Ishikawa (cell line): ENCODE data around the gene MEIS3.
A peak's percentile ranks its signal among the peaks of the same experiment; 100 is the strongest.

Experiments used
- CEBPB ChIP-seq: IDR thresholded peaks from 2 replicates; pipeline ENCODE4 v1.6.1; 2012
- CREB1 ChIP-seq: IDR thresholded peaks from 2 replicates; pipeline ENCODE4 v1.6.1; 2012; ENCODE audit warnings: low read depth
- EGR1 ChIP-seq: IDR thresholded peaks from 2 replicates; pipeline ENCODE4 v1.6.1; 2012
- EP300 ChIP-seq: IDR thresholded peaks from 2 replicates; pipeline ENCODE4 v1.6.1; 2012; ENCODE audit warnings: borderline replicate concordance
- FOXM1 ChIP-seq: IDR thresholded peaks from 2 replicates; pipeline ENCODE4 v1.6.1; 2012; ENCODE audit warnings: low read depth, borderline replicate concordance
- NFIC ChIP-seq: IDR thresholded peaks from 2 replicates; pipeline ENCODE4 v1.6.1; 2012
- RAD21 ChIP-seq: IDR thresholded peaks from 2 replicates; pipeline ENCODE4 v1.6.1; 2012; ENCODE audit warnings: low read depth
- TAF1 ChIP-seq: IDR thresholded peaks from 2 replicates; pipeline ENCODE4 v1.6.1; 2012; ENCODE audit warnings: low read depth, mild to moderate bottlenecking
- TCF12 ChIP-seq: IDR thresholded peaks from 2 replicates; pipeline ENCODE4 v1.6.1; 2012; ENCODE audit warnings: low read depth
- TEAD4 ChIP-seq: IDR thresholded peaks from 2 replicates; pipeline ENCODE4 v1.6.1; 2012
- YY1 ChIP-seq: IDR thresholded peaks from 2 replicates; pipeline ENCODE4 v1.6.1; 2012; ENCODE audit warnings: low read depth
- ZBTB7A ChIP-seq: IDR thresholded peaks from 2 replicates; pipeline ENCODE4 v1.6.1; 2012; ENCODE audit warnings: low read depth
- TF ChIP-seq, protein P1 (sequence below): IDR thresholded peaks from 2 replicates; pipeline ENCODE4 v1.6.1; 2012
- TF ChIP-seq, protein P2 (sequence below): IDR thresholded peaks from 2 replicates; pipeline ENCODE4 v1.6.1; 2012; ENCODE audit warnings: low read depth, mild to moderate bottlenecking
- TF ChIP-seq, protein P3 (sequence below): IDR thresholded peaks from 2 replicates; pipeline ENCODE4 v1.6.1; 2012

Gene MEIS3

DNA sequence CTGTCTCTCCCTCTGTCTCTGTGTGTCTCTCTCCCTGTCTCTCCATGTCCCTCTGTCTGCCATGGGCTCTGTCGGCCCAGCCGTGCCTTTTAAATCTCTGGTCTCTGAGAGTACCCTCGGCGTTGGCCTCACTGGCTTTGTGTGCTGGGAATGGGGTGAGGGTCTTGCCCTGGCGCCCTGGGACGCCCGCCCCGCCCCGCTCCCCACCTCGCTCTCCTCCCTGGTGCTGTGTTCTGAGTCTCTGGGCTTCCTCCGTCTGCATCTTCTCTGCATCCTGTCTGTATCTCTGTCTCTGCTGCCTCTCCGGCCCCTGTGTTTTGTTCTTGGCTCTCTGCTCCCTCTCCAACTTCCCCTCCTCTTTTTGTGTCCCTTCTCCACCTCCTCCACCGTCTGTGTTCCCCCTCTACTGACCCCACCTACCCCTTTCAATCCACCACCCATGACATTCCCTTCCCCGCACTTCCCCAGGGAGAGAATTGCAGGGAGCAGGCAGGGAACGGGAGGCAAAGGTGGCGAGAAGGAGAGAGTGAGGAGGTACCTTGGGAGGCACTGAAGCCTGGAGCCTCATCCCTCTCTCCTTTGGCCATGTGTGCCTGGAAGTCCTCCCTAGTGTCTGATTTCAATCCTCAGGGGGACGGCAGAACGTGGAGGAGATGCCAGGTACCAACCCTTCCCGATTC is 4.0 kb upstream of the MEIS3 start:
- no peak for TF ChIP-seq NFIC
- no peak for TF ChIP-seq RAD21
- TF ChIP-seq ZBTB7A: no peak
- TF ChIP-seq, protein P1, sequence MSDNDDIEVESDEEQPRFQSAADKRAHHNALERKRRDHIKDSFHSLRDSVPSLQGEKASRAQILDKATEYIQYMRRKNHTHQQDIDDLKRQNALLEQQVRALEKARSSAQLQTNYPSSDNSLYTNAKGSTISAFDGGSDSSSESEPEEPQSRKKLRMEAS: no peak
- TF ChIP-seq, protein P2, sequence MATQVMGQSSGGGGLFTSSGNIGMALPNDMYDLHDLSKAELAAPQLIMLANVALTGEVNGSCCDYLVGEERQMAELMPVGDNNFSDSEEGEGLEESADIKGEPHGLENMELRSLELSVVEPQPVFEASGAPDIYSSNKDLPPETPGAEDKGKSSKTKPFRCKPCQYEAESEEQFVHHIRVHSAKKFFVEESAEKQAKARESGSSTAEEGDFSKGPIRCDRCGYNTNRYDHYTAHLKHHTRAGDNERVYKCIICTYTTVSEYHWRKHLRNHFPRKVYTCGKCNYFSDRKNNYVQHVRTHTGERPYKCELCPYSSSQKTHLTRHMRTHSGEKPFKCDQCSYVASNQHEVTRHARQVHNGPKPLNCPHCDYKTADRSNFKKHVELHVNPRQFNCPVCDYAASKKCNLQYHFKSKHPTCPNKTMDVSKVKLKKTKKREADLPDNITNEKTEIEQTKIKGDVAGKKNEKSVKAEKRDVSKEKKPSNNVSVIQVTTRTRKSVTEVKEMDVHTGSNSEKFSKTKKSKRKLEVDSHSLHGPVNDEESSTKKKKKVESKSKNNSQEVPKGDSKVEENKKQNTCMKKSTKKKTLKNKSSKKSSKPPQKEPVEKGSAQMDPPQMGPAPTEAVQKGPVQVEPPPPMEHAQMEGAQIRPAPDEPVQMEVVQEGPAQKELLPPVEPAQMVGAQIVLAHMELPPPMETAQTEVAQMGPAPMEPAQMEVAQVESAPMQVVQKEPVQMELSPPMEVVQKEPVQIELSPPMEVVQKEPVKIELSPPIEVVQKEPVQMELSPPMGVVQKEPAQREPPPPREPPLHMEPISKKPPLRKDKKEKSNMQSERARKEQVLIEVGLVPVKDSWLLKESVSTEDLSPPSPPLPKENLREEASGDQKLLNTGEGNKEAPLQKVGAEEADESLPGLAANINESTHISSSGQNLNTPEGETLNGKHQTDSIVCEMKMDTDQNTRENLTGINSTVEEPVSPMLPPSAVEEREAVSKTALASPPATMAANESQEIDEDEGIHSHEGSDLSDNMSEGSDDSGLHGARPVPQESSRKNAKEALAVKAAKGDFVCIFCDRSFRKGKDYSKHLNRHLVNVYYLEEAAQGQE: no peak
- TF ChIP-seq EGR1: no peak
- no peak for TF ChIP-seq CREB1
- no peak for TF ChIP-seq EP300
- TF ChIP-seq TAF1: no peak
- no peak for TF ChIP-seq TCF12
- no peak for TF ChIP-seq CEBPB
- no peak for TF ChIP-seq FOXM1
- TF ChIP-seq, protein P3, sequence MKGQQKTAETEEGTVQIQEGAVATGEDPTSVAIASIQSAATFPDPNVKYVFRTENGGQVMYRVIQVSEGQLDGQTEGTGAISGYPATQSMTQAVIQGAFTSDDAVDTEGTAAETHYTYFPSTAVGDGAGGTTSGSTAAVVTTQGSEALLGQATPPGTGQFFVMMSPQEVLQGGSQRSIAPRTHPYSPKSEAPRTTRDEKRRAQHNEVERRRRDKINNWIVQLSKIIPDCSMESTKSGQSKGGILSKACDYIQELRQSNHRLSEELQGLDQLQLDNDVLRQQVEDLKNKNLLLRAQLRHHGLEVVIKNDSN: no peak
- no peak for TF ChIP-seq TEAD4
- TF ChIP-seq YY1: no peak

DNA sequence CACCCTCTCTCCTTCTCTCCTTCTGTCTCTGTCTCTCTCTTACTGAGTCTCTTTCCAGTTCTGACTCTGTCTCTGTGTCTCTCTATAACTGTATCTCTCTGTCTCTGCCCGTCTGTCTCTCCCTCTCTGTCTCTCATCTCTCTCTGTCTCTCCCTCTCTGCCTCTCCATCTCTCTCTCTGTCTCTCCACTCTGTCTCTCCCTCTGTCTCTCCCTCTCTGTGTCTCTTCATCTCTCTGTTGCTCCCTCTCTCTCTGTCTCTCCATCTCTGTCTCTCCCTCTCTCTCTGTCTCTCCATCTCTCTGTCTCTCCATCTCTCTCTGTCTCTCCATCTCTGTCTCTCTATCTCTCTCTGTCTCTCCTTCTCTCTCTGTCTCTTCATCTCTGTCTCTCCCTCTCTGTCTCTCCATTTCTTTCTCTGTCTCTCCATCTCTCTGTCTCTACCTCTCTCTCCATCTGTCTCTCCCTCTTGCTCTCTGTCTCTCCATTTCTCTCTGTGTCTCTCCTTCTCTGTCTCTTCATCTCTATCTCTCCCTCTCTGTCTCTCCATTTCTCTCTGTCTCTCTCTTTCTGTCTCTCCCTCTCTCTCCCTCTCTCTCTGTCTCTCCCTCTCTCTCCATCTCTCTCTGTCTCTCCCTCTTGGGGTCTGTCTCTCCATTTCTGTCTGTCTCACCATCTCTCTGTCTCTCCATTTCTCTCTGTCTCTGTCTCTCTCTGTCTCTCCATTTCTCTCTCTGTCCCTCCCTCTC is 3.3 kb upstream of the MEIS3 start:
- no peak for TF ChIP-seq EGR1
- TF ChIP-seq CREB1: no peak
- TF ChIP-seq EP300: no peak
- no peak for TF ChIP-seq TEAD4
- no peak for TF ChIP-seq TCF12
- TF ChIP-seq ZBTB7A: no peak
- TF ChIP-seq NFIC: no peak
- TF ChIP-seq RAD21: no peak
- TF ChIP-seq, protein P1: no peak
- TF ChIP-seq YY1: no peak
- TF ChIP-seq, protein P2: no peak
- no peak for TF ChIP-seq FOXM1
- TF ChIP-seq CEBPB: no peak
- TF ChIP-seq, protein P3: no peak
- no peak for TF ChIP-seq TAF1

DNA sequence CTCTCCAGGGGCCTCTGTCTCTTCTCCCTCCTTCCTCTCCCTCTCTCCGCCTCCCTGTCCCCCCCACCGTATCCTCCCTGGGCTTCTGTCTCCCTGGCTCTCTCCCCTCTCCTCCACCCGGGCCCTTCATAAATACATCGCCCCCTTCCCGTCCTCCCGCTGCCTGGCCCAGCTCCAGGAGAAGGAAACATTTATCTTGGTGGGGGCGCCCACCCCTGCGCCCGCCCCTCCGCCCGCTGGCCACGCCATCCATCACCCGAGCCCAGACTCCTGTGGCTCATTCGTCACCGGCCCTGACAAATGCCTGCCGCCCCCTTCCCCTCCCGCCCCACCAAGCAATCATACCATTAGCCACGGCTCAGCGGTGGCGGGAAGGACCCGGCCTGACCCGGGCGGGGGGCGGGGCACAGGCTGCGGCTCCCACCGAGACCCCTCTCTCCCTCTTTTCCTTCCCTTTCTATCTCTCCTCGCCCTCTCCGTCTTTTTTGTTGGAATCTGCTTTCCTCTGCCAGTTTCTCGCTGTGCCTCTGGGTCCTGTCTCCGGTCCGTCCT is 2.6 kb upstream of the MEIS3 start:
- TF ChIP-seq, protein P3: no peak
- peak; percentile 35; the same call in 1 of the 2 replicates for TF ChIP-seq ZBTB7A

DNA sequence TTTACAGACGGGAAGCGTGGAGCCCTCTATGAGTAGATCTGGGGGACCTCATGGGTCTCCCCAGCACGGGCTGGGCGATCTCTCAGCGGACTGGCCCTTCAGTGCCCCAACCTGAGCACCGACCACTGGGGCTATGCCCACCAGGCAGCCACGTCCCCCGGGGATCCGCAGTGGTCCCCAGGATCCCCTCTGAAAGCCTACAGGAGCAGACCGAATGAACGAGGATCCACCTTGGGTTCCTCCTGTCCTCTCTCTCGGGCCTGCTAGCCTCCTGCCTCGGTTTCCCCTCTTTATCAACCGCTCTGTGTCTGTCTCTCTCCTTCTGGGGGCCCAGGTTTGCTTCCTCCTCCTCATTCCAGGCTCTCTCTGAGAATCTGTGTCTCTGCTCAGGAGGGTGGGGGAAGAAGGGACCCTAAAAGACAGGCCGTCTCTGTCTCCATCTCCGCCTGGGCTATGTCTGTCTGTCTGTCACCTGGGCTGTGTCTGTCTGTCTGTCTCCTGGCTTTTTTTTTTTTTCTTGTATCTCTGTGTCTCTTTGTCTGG is 2.0 kb upstream of the MEIS3 start:
- TF ChIP-seq EP300: no peak
- no peak for TF ChIP-seq NFIC
- TF ChIP-seq, protein P3: no peak
- TF ChIP-seq, protein P2: no peak
- no peak for TF ChIP-seq EGR1
- no peak for TF ChIP-seq CEBPB
- TF ChIP-seq RAD21: no peak
- no peak for TF ChIP-seq FOXM1
- TF ChIP-seq, protein P1: no peak
